Lung (tissue), 12 donors: ENCODE data around the gene MAP1A. TPM values are rescaled to one million over a fixed set of nuclear protein-coding genes. Genes with fewer than 3 reads are reported as not detected.

Source experiments
- ATAC-seq: fragments of 200-7000 bp; cut with Tn5 transposase; one replicate; pipeline ENCODE4 v1.9.1; 2020; ENCODE audit warnings: moderate number of reproducible peaks; ENCODE audit not compliant: insufficient read depth, low FRiP score
- DNase-seq, 3 donors: peaks; one replicate each; pipeline ENCODE4 v3.0.0-alpha.2; 2013 to 2017
- H3K27ac ChIP-seq, 2 donors: one replicate each; pipeline ENCODE4 v1.5.1; 2013; ENCODE audit warnings: mild to moderate bottlenecking in 2 of 2, moderate library complexity in 2 of 2, control low read depth in 1 of 2, inconsistent platforms in 1 of 2, low read depth in 1 of 2, low read length in 1 of 2
- H3K27me3 ChIP-seq, 3 donors: one replicate each; pipeline ENCODE4 v1.5.1; 2013; ENCODE audit warnings: low read length in 2 of 3; ENCODE audit not compliant: control insufficient read depth in 3 of 3, insufficient read depth in 3 of 3
- H3K36me3 ChIP-seq, 4 donors: one replicate each; pipeline ENCODE4 v1.5.1; 2013; ENCODE audit warnings: low read length in 4 of 4, mild to moderate bottlenecking in 1 of 4, moderate library complexity in 1 of 4; ENCODE audit not compliant: control insufficient read depth in 4 of 4, insufficient read depth in 4 of 4
- H3K4me1 ChIP-seq, 5 donors: one replicate each; pipeline ENCODE4 v1.5.1; 2013; ENCODE audit warnings: low read length in 5 of 5, mild to moderate bottlenecking in 2 of 5, moderate library complexity in 1 of 5; ENCODE audit not compliant: control insufficient read depth in 5 of 5, insufficient read depth in 5 of 5
- H3K4me3 ChIP-seq: one replicate; pipeline ENCODE4 v1.5.1; 2013; ENCODE audit warnings: mild to moderate bottlenecking, control low read depth, moderate library complexity
- H3K9ac ChIP-seq, 2 donors: one replicate each; pipeline ENCODE4 v1.5.1; 2013; ENCODE audit warnings: low read length in 2 of 2, control low read depth in 1 of 2; ENCODE audit not compliant: insufficient read depth in 1 of 2
- H3K9me3 ChIP-seq, 4 donors: one replicate each; pipeline ENCODE4 v1.5.1; 2013; ENCODE audit warnings: low read length in 3 of 4, mild to moderate bottlenecking in 1 of 4, moderate library complexity in 1 of 4; ENCODE audit not compliant: control insufficient read depth in 4 of 4, insufficient read depth in 3 of 4
- WGBS, 2 donors: extraction: QIAGEN DNeasy Blood & Tissue Kit; methylation state at CpG; one replicate each; pipeline ENCODE4 v1.1.7; 2013; 5-methylcytosine and 5-hydroxymethylcytosine counted together
- polyA plus RNA-seq, 2 donors: library from polyadenylated mRNA; stranded (reverse); fragments of 200-250 nt; gene quantifications; one replicate each; pipeline ENCODE4 v1.2.1, GENCODE V29; 2013
- total RNA-seq, 2 donors: library from RNA; depleted of rRNA in 1 of 2; stranded (reverse); fragments of >200 nt in 1 of 2; gene quantifications; one replicate each; pipeline ENCODE4 v1.2.1, GENCODE V29; 2014 to 2021
- TF ChIP-seq, protein P1 (sequence below): IDR thresholded peaks from 2 replicates; pipeline ENCODE4 v1.5.1; 2012; ENCODE audit warnings: mild to moderate bottlenecking; ENCODE audit errors: control extremely low read depth, extremely low read depth
- donor health status: control.
- donor health status: control.
- donor health status: Bipolar disorder and iron deficiency.
- donor health status: healthy.
- donor health status: DM: yes; HTN: yes; CAD: no.

The MAP1A gene
- total and polyA plus RNA-seq, 4 donors = 1.8 to 17.8 (median 5.3) TPM

DNA sequence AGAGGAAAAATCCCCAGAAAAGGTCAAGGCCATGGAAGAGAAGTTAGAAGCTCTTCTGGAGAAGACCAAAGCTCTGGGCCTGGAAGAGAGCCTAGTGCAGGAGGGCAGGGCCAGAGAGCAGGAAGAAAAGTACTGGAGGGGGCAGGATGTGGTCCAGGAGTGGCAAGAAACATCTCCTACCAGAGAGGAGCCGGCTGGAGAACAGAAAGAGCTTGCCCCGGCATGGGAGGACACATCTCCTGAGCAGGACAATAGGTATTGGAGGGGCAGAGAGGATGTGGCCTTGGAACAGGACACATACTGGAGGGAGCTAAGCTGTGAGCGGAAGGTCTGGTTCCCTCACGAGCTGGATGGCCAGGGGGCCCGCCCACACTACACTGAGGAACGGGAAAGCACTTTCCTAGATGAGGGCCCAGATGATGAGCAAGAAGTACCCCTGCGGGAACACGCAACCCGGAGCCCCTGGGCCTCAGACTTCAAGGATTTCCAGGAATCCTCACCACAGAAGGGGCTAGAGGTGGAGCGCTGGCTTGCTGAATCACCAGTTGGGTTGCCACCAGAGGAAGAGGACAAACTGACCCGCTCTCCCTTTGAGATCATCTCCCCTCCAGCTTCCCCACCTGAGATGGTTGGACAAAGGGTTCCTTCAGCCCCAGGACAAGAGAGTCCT lies 9.0 kb downstream of the MAP1A start:
- H3K27ac ChIP-seq = no peak overlapping the region
- TF ChIP-seq, protein P1, sequence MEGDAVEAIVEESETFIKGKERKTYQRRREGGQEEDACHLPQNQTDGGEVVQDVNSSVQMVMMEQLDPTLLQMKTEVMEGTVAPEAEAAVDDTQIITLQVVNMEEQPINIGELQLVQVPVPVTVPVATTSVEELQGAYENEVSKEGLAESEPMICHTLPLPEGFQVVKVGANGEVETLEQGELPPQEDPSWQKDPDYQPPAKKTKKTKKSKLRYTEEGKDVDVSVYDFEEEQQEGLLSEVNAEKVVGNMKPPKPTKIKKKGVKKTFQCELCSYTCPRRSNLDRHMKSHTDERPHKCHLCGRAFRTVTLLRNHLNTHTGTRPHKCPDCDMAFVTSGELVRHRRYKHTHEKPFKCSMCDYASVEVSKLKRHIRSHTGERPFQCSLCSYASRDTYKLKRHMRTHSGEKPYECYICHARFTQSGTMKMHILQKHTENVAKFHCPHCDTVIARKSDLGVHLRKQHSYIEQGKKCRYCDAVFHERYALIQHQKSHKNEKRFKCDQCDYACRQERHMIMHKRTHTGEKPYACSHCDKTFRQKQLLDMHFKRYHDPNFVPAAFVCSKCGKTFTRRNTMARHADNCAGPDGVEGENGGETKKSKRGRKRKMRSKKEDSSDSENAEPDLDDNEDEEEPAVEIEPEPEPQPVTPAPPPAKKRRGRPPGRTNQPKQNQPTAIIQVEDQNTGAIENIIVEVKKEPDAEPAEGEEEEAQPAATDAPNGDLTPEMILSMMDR = no peak
- H3K27me3 ChIP-seq = no peaks in the 10 kb centered on the region
- H3K9ac ChIP-seq = no peak overlapping the region
- DNase-seq = no peak
- no peaks in the 10 kb centered on the region for H3K4me1 ChIP-seq
- ATAC-seq = no peak
- H3K36me3 ChIP-seq = peaks cover 0 to 36% (median 9%) of the 10 kb centered on the region in 4 donors
- WGBS, 2 donors = 83 to 86% methylated on average over 11 of the region's 11 CpGs
- H3K4me3 ChIP-seq = no peak overlapping the region
- H3K9me3 ChIP-seq = peaks cover 0 to 6% (median 1%) of the 10 kb centered on the region in 4 donors

DNA sequence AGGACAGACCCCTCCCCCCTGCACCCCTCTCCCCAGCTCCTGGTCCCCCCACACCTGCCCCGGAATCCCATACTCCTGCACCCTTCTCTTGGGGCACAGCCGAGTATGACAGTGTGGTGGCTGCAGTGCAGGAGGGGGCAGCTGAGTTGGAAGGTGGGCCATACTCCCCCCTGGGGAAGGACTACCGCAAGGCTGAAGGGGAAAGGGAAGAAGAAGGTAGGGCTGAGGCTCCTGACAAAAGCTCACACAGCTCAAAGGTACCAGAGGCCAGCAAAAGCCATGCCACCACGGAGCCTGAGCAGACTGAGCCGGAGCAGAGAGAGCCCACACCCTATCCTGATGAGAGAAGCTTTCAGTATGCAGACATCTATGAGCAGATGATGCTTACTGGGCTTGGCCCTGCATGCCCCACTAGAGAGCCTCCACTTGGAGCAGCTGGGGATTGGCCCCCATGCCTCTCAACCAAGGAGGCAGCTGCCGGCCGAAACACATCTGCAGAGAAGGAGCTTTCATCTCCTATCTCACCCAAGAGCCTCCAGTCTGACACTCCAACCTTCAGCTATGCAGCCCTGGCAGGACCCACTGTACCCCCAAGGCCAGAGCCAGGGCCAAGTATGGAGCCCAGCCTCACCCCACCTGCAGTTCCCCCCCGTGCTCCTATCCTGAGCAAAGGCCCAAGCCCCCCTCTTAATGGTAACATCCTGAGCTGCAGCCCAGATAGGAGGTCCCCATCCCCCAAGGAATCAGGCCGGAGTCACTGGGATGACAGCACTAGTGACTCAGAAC lies 9.8 kb downstream of the MAP1A start:
- peaks cover 0 to 28% (median 7%) of the 10 kb centered on the region in 4 donors for H3K36me3 ChIP-seq
- no peak overlapping the region for H3K9ac ChIP-seq
- no peak overlapping the region for H3K4me3 ChIP-seq
- H3K9me3 ChIP-seq = peaks cover 0 to 3% (median 1%) of the 10 kb centered on the region in 4 donors
- no peak overlapping the region for H3K27ac ChIP-seq
- 86 to 87% methylated on average over 9 of the region's 9 CpGs for WGBS, 2 donors
- ATAC-seq (no peak), DNase-seq (no peak)
- H3K27me3 ChIP-seq = no peaks in the 10 kb centered on the region
- TF ChIP-seq, protein P1 = no peak
- no peaks in the 10 kb centered on the region for H3K4me1 ChIP-seq

DNA sequence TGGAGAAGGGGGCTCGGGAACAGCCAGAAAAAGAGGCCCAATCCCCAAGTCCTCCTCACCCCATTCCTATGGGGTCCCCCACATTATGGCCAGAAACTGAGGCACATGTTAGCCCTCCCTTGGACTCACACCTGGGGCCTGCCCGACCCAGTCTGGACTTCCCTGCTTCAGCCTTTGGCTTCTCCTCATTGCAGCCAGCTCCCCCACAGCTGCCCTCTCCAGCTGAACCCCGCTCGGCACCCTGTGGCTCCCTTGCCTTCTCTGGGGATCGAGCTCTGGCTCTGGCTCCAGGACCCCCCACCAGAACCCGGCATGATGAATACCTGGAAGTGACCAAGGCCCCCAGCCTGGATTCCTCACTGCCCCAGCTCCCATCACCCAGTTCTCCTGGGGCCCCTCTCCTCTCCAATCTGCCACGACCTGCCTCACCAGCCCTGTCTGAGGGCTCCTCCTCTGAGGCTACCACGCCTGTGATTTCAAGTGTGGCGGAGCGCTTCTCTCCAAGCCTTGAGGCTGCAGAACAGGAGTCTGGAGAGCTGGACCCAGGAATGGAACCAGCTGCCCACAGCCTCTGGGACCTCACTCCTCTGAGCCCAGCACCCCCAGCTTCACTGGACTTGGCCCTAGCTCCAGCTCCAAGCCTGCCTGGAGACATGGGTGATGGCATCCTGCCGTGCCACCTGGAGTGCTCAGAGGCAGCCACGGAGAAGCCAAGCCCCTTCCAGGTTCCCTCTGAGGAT lies 10.6 kb downstream of the MAP1A start:
- Histone ChIP-seq H3K27ac (no peak overlapping the region), H3K4me3 (no peak overlapping the region), H3K9me3 (peaks cover 0 to 3% (median 1%) of the 10 kb centered on the region in 4 donors), H3K36me3 (peaks cover 0 to 23% (median 6%) of the 10 kb centered on the region in 4 donors), H3K9ac (no peak overlapping the region), H3K27me3 (no peaks in the 10 kb centered on the region), H3K4me1 (no peaks in the 10 kb centered on the region)
- DNase-seq (no peak), ATAC-seq (no peak)
- 84 to 88% methylated on average over 12 of the region's 12 CpGs for WGBS, 2 donors
- TF ChIP-seq, protein P1 = no peak
